GM12873 (cell line): ENCODE measurements around the gene CAMSAP1.

Experiments used
- TF ChIP-seq, protein P1 (sequence below): IDR thresholded peaks from 2 replicates; pipeline ENCODE4 v1.5.1; 2012; ENCODE audit warnings: low read depth, mild to moderate bottlenecking, moderate library complexity, low read length, control low read depth; ENCODE audit not compliant: insufficient read depth; ENCODE audit errors: missing control alignments

The CAMSAP1 gene

DNA sequence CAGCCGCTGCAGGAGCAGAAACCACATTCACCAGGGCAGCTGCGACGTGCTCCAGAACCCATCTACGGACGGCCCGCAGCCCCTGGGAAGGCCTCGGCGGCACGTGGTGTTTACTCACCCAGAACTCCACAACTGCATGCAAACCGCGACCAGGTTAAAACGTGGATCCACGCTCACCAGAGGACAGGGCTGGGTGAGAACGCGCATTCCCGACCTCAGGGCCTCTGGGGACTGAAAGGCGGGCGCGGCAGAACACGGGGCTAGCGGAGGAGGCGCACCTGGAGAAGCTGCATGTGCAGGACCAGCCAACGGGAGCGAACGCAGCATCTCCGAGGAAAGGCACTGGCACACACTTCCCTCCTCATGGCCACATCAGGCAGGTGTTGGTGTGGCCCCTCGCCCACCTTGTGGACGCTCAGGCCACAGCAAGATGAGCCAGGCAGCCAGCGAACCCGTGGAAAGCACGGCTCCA lies 24.0 kb upstream of the CAMSAP1 start:
- TF ChIP-seq, protein P1, sequence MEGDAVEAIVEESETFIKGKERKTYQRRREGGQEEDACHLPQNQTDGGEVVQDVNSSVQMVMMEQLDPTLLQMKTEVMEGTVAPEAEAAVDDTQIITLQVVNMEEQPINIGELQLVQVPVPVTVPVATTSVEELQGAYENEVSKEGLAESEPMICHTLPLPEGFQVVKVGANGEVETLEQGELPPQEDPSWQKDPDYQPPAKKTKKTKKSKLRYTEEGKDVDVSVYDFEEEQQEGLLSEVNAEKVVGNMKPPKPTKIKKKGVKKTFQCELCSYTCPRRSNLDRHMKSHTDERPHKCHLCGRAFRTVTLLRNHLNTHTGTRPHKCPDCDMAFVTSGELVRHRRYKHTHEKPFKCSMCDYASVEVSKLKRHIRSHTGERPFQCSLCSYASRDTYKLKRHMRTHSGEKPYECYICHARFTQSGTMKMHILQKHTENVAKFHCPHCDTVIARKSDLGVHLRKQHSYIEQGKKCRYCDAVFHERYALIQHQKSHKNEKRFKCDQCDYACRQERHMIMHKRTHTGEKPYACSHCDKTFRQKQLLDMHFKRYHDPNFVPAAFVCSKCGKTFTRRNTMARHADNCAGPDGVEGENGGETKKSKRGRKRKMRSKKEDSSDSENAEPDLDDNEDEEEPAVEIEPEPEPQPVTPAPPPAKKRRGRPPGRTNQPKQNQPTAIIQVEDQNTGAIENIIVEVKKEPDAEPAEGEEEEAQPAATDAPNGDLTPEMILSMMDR = no peak

DNA sequence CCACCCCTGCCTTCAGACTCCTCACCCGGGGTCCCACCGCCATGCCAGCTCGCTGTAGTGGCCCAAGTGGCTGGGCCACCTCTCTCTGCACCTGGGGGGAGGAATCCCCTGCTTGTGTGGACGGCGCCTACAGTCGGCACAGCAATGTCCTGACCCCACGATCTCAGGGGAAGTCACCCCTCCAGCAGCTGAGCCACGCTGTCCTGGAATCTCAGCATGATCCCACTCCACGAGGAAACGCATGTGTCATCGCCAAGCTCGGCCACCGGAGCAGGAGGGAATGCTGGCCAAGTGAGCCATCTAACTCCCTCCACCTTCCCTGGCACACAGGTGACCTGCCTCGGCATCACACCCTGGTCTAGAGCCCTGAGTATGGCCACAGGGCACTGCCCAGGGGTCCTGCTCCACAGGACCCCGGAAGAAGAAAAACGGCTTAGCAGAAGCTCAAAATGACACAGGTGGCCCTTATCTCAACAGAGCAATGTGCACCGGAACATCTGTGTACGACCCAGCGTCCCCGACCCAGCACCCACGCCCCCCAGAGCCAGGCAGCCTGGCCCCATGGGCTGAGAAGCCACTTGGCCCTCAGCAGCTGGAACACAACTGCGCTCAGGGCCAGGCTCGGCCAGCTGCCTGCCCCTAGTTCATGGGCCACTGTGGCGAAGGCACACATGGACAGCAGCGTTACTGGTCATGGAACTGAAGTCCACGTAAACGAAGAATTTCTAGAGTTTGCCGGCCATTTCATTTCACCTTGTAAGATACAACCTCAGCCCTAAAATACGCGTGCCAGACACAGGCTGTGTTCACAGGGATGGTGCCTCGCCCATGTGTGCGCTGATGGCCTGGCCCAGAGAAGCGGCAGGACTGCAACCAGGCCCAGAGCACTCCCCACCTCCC lies 23.4 kb upstream of the CAMSAP1 start:
- TF ChIP-seq, protein P1 = no peak

DNA sequence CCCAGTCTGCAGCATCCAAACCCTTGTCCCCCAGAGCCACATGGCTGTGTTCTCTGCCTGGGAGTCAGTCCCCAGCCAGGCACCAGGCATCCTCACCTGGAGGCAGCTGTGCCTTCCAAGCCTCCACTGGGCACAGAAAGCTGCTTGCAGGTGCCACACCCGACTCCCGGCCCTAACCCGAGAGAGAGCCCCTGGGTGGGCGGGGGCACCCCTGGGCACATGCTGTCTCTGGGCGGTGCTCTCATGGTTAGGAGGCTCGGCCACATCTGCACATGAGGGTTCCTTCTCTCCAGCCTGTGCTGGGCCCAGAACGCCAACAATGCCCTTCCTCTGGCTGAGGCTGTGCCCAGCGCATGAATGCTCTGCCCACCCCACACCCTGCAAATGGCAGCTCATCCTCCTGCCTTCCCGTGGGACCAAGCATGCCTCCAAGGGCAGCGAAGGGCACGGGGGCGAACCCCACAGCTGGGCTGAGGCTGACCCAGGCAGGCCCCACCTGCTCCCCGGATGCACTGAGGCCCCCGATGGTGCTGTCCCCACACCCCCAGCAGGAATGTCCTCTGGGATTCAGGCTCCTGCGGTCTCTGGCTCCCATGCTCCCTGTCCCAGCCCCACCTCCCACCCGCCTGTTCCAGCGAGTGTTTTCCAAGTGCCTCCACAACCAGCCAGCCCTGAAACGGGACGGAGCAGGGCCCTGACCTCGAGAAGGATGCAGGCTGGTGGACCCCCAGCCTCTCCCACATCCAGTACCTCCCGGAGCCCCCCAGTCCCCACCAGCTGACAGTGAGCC lies 22.5 kb upstream of the CAMSAP1 start:
- TF ChIP-seq, protein P1 = no peak

DNA sequence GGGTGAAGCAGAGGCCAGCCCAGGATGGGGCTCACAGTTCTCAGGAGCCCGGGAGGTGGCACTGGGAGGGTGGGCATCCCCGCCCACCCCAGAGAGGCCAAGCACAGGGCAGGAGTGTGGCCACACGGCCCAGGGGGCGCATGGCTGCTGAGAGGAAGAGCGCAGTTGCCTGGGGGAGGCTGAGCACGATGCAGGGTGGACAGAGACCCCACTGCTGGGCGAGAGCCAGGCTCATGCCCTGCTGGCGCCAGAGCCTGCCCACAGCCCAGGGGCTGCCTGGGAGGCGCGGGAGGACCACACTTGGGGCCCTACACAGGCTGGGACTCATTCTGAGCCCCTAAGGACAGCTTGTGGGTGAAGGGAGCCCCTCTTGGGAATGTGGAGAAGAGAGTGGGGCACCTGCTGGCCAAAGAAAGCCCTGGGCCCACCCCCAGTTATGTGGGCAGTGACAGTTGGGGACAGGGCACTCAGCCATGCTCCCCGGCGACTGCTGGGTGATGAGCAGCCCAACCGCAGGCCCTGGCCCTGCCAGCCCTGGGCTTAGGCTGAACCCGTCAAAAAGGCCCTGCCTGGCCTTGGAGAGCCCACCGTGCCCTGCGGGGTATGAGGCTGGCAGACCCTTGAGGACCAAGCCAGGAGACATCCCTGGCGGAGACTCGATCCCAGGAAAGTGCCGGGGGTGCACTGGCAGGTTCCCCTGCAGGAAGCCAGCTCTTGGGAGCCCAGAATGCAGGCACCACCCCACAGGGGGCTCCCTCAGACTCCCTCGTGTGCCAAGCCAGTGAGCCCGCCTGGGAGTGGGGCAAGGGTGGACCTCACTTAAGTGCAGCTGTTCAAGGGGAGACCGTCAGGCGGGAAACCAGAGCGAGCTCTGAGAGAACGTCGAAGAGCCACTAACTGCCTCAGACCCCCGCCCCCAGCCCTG lies 21.6 kb upstream of the CAMSAP1 start:
- TF ChIP-seq, protein P1 = no peak

DNA sequence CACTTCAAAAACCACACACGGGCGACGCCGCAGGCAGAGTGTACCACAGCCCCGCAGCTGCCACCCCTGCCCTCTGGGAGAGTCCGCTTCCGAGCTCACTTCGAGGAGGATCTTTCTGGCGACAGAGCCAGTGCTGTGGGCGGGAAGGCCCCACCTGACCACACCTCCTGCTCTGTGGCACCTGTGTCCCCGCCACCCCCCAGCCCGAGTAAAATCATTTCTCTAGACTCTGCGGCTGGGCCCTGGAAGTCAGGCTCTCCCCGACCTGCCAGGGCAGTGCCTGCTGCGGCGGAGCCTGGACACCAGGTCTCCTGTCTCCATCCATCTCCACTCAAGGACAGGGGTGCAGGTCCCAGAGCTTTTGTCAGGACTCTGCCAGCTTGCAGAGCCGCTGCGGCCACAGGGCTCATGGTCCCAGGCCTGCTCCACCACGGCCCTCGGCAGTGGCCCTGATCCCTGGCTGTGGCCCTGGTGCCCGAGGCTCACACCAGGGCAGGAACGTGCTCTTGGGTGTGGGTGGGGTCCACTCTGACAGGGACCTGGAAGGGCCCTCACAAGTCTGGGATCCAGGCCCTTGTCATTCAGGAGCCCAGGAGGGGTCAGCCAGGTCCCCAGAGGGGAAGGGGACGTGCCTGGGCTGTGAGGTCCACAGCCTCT lies 20.9 kb upstream of the CAMSAP1 start:
- TF ChIP-seq, protein P1 = no peak

DNA sequence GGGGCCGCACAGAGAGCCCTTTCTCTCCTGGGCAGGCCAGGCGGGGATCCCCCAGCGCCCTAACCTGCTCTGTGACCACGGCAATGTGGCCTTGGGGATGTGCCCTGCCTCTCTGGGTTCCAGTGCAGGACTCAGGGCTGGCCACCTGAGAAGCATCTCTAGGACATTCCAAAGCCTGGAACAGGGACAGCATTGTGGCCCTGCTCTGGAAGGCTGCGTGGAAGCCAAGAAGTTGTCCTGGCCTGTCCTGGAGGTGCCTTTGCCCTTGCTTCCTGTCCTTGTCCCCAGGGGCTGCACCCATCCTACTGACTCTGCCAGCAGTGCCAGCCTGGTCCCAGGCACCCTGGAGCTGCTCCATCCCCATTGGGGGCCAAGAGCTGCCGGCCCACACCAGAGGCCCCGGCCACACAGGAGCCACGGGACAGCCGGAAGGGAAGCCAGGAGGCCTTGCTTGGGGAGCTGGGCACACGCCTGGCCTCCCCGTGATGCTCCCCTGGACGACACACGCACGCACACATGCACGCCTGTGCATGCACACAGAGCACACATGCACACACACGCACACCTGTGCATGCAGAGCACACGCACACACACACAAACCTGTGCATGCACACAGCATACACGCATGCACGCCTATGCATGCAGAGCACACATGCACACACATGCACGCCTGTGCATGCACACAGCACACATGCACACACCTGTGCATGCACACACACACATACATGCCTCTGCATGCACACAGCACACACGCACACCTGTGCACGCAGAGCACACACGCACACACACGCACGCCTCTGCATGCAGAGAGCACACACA lies 20.1 kb upstream of the CAMSAP1 start:
- TF ChIP-seq, protein P1 = no peak
